Stimulated activated effector memory CD8-positive, alpha-beta T cell treated with anti-CD3 and anti-CD28 coated beads, Interleukin-12 subunit alpha, Interleukin-12 subunit beta, amount 100 ng/mL, for 72 hours (primary cell): ENCODE data around the gene GSTM4.
A peak's percentile ranks its signal among the peaks of the same experiment; 100 is the strongest.

ENCODE experiments used
- ATAC-seq: fragments of 150-1000 bp; cut with Tn5 transposase; 2 replicates; pipeline ENCODE4 v1.10.0; 2021
- DNase-seq, 2 donors: peaks; one replicate each; pipeline ENCODE4 v3.0.0; 2021 to 2022; ENCODE audit warnings: low spot score in 2 of 2
- H3K27ac Mint-ChIP-seq: one replicate; pipeline ENCODE4 v1.8.0; 2022; ENCODE audit warnings: mild to moderate bottlenecking, mixed read lengths
- H3K36me3 Mint-ChIP-seq: one replicate; pipeline ENCODE4 v1.8.0; 2022; ENCODE audit warnings: mild to moderate bottlenecking, mixed read lengths
- H3K4me1 Mint-ChIP-seq: one replicate; pipeline ENCODE4 v1.8.0; 2022; ENCODE audit warnings: mixed read lengths
- H3K4me3 Mint-ChIP-seq: one replicate; pipeline ENCODE4 v1.8.0; 2022; ENCODE audit warnings: mild to moderate bottlenecking, mixed read lengths
- H3K9me3 Mint-ChIP-seq: one replicate; pipeline ENCODE4 v1.8.0; 2022; ENCODE audit warnings: mixed read lengths

The GSTM4 gene

GRCh38 chr1:109655615-109656519 lies at the start of gene GSTM4:
Gene GSTM4, plus strand, starts transcription at chr1:109656099. Its CDS starts 291 bp downstream, at chr1:109656390.
- Mint-ChIP-seq H3K4me1 (peaks cover 20% of the 10 kb centered on the region), H3K36me3 (no peaks in the 10 kb centered on the region)

GRCh38 chr1:109609881-109610280 lies 46.0 kb upstream of the GSTM4 start:
- Mint-ChIP-seq H3K36me3 (no peaks in the 10 kb centered on the region), H3K9me3 (no peaks in the 10 kb centered on the region), H3K4me1 (no peaks in the 10 kb centered on the region), H3K27ac (no peak overlapping the region), H3K4me3 (no peak overlapping the region)
- no peak for DNase-seq
- no peak for ATAC-seq

More at GRCh38 chr1:109655615-109656519, at the start of gene GSTM4:
- H3K4me3 Mint-ChIP-seq = peak within 1 kb of the TSS; percentile 91
- peak within 1 kb of the TSS; percentile 91 for H3K27ac Mint-ChIP-seq
- DNase-seq = peak; percentile 61 to 83
- peak; percentile 93 for ATAC-seq
- no peaks in the 10 kb centered on the region for H3K9me3 Mint-ChIP-seq

- no peak for DNase-seq
Measured at GRCh38 chr1:109610609-109611307, 45.1 kb upstream of the GSTM4 start.

GRCh38 chr1:109611308-109611990 lies 44.5 kb upstream of the GSTM4 start:
- Mint-ChIP-seq H3K27ac (no peak overlapping the region), H3K36me3 (no peaks in the 10 kb centered on the region), H3K4me1 (peaks cover 9% of the 10 kb centered on the region)

More at GRCh38 chr1:109610609-109611307, 45.1 kb upstream of the GSTM4 start:
- Mint-ChIP-seq H3K4me1 (peaks cover 2% of the 10 kb centered on the region), H3K27ac (no peak overlapping the region), H3K4me3 (no peak overlapping the region), H3K36me3 (no peaks in the 10 kb centered on the region), H3K9me3 (no peaks in the 10 kb centered on the region)
- ATAC-seq = no peak

GRCh38 chr1:109613361-109614147 lies 42.3 kb upstream of the GSTM4 start:
- Mint-ChIP-seq H3K4me3 (no peak overlapping the region), H3K36me3 (no peaks in the 10 kb centered on the region), H3K4me1 (peaks cover 25% of the 10 kb centered on the region), H3K9me3 (no peaks in the 10 kb centered on the region), H3K27ac (no peak overlapping the region)
- no peak for DNase-seq
- no peak for ATAC-seq

More at GRCh38 chr1:109611308-109611990, 44.5 kb upstream of the GSTM4 start:
- Mint-ChIP-seq H3K9me3 (no peaks in the 10 kb centered on the region), H3K4me3 (no peak overlapping the region)
- ATAC-seq = no peak
- DNase-seq = no peak

GRCh38 chr1:109615879-109616278 lies 40.0 kb upstream of the GSTM4 start:
- H3K4me3 Mint-ChIP-seq = no peak overlapping the region
- peaks cover 17% of the 10 kb centered on the region for H3K36me3 Mint-ChIP-seq

GRCh38 chr1:109616391-109616790 lies 39.5 kb upstream of the GSTM4 start:
- no peak for DNase-seq
- Mint-ChIP-seq H3K4me3 (no peak overlapping the region), H3K9me3 (no peaks in the 10 kb centered on the region), H3K36me3 (peaks cover 20% of the 10 kb centered on the region), H3K4me1 (peaks cover 47% of the 10 kb centered on the region), H3K27ac (peak overlapping the region; percentile 55)
- ATAC-seq = no peak

More at GRCh38 chr1:109615879-109616278, 40.0 kb upstream of the GSTM4 start:
- no peak for DNase-seq
- peaks cover 44% of the 10 kb centered on the region for H3K4me1 Mint-ChIP-seq
- H3K27ac Mint-ChIP-seq = peak overlapping the region; percentile 55
- H3K9me3 Mint-ChIP-seq = no peaks in the 10 kb centered on the region
- ATAC-seq = no peak

GRCh38 chr1:109617291-109617801 lies 38.6 kb upstream of the GSTM4 start:
- Mint-ChIP-seq H3K4me1 (peaks cover 57% of the 10 kb centered on the region), H3K27ac (peak overlapping the region; percentile 55), H3K9me3 (no peaks in the 10 kb centered on the region), H3K36me3 (peaks cover 27% of the 10 kb centered on the region), H3K4me3 (no peak overlapping the region)
- ATAC-seq = peak; percentile 4
- no peak for DNase-seq

GRCh38 chr1:109618661-109619575 lies 37.0 kb upstream of the GSTM4 start:
- H3K9me3 Mint-ChIP-seq = no peaks in the 10 kb centered on the region

GRCh38 chr1:109619576-109620400 lies 36.1 kb upstream of the GSTM4 start, which contains the start of the genes AMPD2 and GNAT2:
Gene AMPD2, plus strand, starts transcription at chr1:109619837. Its CDS starts 1,339 bp downstream, at chr1:109621176.
Gene GNAT2, minus strand, starts transcription at chr1:109619616. Its CDS starts 6,746 bp downstream, at chr1:109612870.
- Mint-ChIP-seq H3K27ac (peak within 1 kb of the TSS; percentile 98), H3K4me1 (peaks cover 80% of the 10 kb centered on the region), H3K9me3 (no peaks in the 10 kb centered on the region), H3K36me3 (peaks cover 27% of the 10 kb centered on the region), H3K4me3 (peak within 1 kb of the TSS; percentile 99)
- DNase-seq = peak; percentile 72 to 90
- ATAC-seq = peak; percentile 79

More at GRCh38 chr1:109618661-109619575, 37.0 kb upstream of the GSTM4 start:
- H3K36me3 Mint-ChIP-seq = peaks cover 27% of the 10 kb centered on the region
- H3K27ac Mint-ChIP-seq = peak overlapping the region; percentile 98
- peaks cover 72% of the 10 kb centered on the region for H3K4me1 Mint-ChIP-seq
- H3K4me3 Mint-ChIP-seq = peak overlapping the region; percentile 99
- DNase-seq = no peak
- ATAC-seq = no peak

- Mint-ChIP-seq H3K36me3 (peaks cover 27% of the 10 kb centered on the region), H3K9me3 (no peaks in the 10 kb centered on the region), H3K27ac (peak overlapping the region; percentile 98), H3K4me1 (peaks cover 82% of the 10 kb centered on the region), H3K4me3 (peak overlapping the region; percentile 99)
- DNase-seq (no peak), ATAC-seq (no peak)
Measured at GRCh38 chr1:109620401-109620791, 35.5 kb upstream of the GSTM4 start.

- Mint-ChIP-seq H3K4me3 (peak overlapping the region; percentile 99), H3K4me1 (peaks cover 83% of the 10 kb centered on the region), H3K9me3 (no peaks in the 10 kb centered on the region), H3K27ac (peak overlapping the region; percentile 98), H3K36me3 (peaks cover 29% of the 10 kb centered on the region)
- ATAC-seq (peak; percentile 88), DNase-seq (peak; percentile 87 to 96)
Measured at GRCh38 chr1:109620841-109621286, 35.0 kb upstream of the GSTM4 start.
